Endothelial cell of umbilical vein (primary cell): ENCODE measurements around the gene MMS22L. TPM values are rescaled to one million over a fixed set of nuclear protein-coding genes. Genes with fewer than 3 reads are reported as not detected.

ENCODE experiments used
- BruUV-seq: library from RNA; stranded (reverse); fragments of 400-500 nt; replicated peaks from 2 replicates; lab custom pipeline; 2021; lab: Mats Ljungman, UMichigan
- CTCF ChIA-PET: fragments of 300-600, 350-600 bp; sonication (Branson Sonifier 250); formaldehyde crosslinking; loops from one replicate; lab custom pipeline; 2021; ENCODE audit warnings: antibody characterized with exemption, inconsistent platforms; lab: Charles Lee
- POLR2A ChIA-PET: fragments of 300-600, 350-600 bp; sonication (Branson Sonifier 250); formaldehyde crosslinking; loops from one replicate; lab custom pipeline; 2021; ENCODE audit warnings: antibody characterized with exemption, inconsistent platforms; lab: Charles Lee
- DNase-seq: peaks from one replicate; pipeline ENCODE4 v3.0.0-alpha.2; 2011; ENCODE audit warnings: low read depth, low spot score
- FAIRE-seq: peaks from 2 replicates; lab custom pipeline; 2011; peaks lifted over from hg19 to GRCh38; lab: Jason Lieb, UNC
- H2AFZ ChIP-seq: 2 replicates; pipeline ENCODE4 v1.6.0; 2012; ENCODE audit warnings: low read depth, low read length, control low read depth, inconsistent platforms
- H3K27ac ChIP-seq: 2 replicates; pipeline ENCODE4 v1.5.1; 2011; ENCODE audit warnings: low read depth, mild to moderate bottlenecking, control low read depth, low read length, moderate library complexity; ENCODE audit not compliant: insufficient read depth
- H3K27me3 ChIP-seq, 2 experiments: 2 replicates each; pipeline versions ENCODE4 v1.6.0 to v1.6.1; 2011; ENCODE audit warnings: low read length in 2 of 2, mixed read lengths in 1 of 2; ENCODE audit not compliant: control insufficient read depth in 2 of 2, insufficient read depth in 2 of 2
- H3K36me3 ChIP-seq, 2 experiments: 2 replicates in 1 of 2; 3 replicates in 1 of 2; pipeline ENCODE4 v1.5.1; 2011; ENCODE audit warnings: low read length in 2 of 2, mild to moderate bottlenecking in 1 of 2, moderate library complexity in 1 of 2; ENCODE audit not compliant: control insufficient read depth in 2 of 2, insufficient read depth in 2 of 2; ENCODE audit errors: extremely low read depth in 1 of 2
- H3K4me1 ChIP-seq: 3 replicates; pipeline ENCODE4 v1.5.1; 2011; ENCODE audit warnings: mild to moderate bottlenecking, low read length; ENCODE audit not compliant: control insufficient read depth, insufficient read depth; ENCODE audit errors: extremely low read depth
- H3K4me2 ChIP-seq: 2 replicates; pipeline ENCODE4 v1.6.1; 2011; ENCODE audit warnings: low read length, control low read depth, mixed read lengths; ENCODE audit not compliant: insufficient read depth
- H3K4me3 ChIP-seq, 3 experiments: fragments of 200-600 bp in 1 of 3; sonication (generic), shearing (Covaris generic) in 1 of 3; replicated peaks in 1 of 3; 2 replicates each; pipeline ENCODE4 v1.5.1; 2011 to 2016; ENCODE audit warnings: control low read depth in 3 of 3, low read length in 3 of 3, mild to moderate bottlenecking in 2 of 3, inconsistent platforms in 1 of 3, low read depth in 1 of 3, moderate library complexity in 1 of 3; ENCODE audit not compliant: insufficient read depth in 1 of 3
- H3K79me2 ChIP-seq: 2 replicates; pipeline ENCODE4 v1.6.0; 2012; ENCODE audit warnings: low read length, inconsistent platforms; ENCODE audit not compliant: control insufficient read depth, insufficient read depth
- H3K9ac ChIP-seq: replicated peaks from 2 replicates; pipeline ENCODE3; 2011; ENCODE audit warnings: low read length, control low read depth; ENCODE audit not compliant: insufficient read depth; ENCODE audit errors: extremely low read depth
- H3K9me1 ChIP-seq: replicated peaks from 3 replicates; pipeline ENCODE4 v1.6.0; 2011; ENCODE audit warnings: mild to moderate bottlenecking, low read length; ENCODE audit not compliant: control insufficient read depth, insufficient read depth; ENCODE audit errors: extremely low read depth
- H3K9me3 ChIP-seq: replicated peaks from 2 replicates; pipeline ENCODE4 v1.5.1; 2012; ENCODE audit warnings: low read length, inconsistent platforms; ENCODE audit not compliant: control insufficient read depth, insufficient read depth
- H4K20me1 ChIP-seq: replicated peaks from 2 replicates; pipeline ENCODE3; 2011; ENCODE audit warnings: mild to moderate bottlenecking, low read length; ENCODE audit not compliant: control insufficient read depth, insufficient read depth; ENCODE audit errors: extremely low read depth
- EZH2 ChIP-seq: IDR thresholded peaks from 2 replicates; pipeline ENCODE4 v1.6.1; 2012; ENCODE audit warnings: borderline replicate concordance, low read depth, mild to moderate bottlenecking, moderate library complexity, low read length, inconsistent platforms; ENCODE audit not compliant: severe bottlenecking
- FOS ChIP-seq: IDR thresholded peaks from 2 replicates; pipeline ENCODE4 v1.6.1; 2011; ENCODE audit warnings: mild to moderate bottlenecking, low read length, moderate library complexity, borderline replicate concordance; ENCODE audit not compliant: insufficient read depth
- GATA2 ChIP-seq: IDR thresholded peaks from 2 replicates; pipeline ENCODE4 v1.7.0; 2011; ENCODE audit warnings: low read depth, mild to moderate bottlenecking, moderate library complexity, mixed read lengths, low read length; ENCODE audit not compliant: insufficient read length, insufficient read depth
- JUN ChIP-seq: IDR thresholded peaks from 2 replicates; pipeline ENCODE4 v1.6.1; 2011; ENCODE audit warnings: borderline replicate concordance, low read depth; ENCODE audit not compliant: insufficient read length, insufficient read depth
- MYC ChIP-seq: IDR thresholded peaks from one replicate; pipeline ENCODE4 v1.6.1; 2011; ENCODE audit warnings: mild to moderate bottlenecking, low read depth, low read length
- POLR2A ChIP-seq: IDR thresholded peaks from 2 replicates; pipeline ENCODE4 v1.6.1; 2012; ENCODE audit warnings: low read depth, mild to moderate bottlenecking, control low read depth, low read length
- POLR2AphosphoS5 ChIP-seq: IDR thresholded peaks from 2 replicates; pipeline ENCODE4 v1.6.1; 2012; ENCODE audit warnings: low read depth, mild to moderate bottlenecking, control low read depth, low read length, moderate library complexity; ENCODE audit not compliant: insufficient read depth
- dilution Hi-C: fragments of 300-500 bp; cut with MboI; formaldehyde crosslinking; loops from one replicate; pipeline ENCODE4 v1.15.0; 2019; ENCODE audit warnings: low sequenced_read_pairs; ENCODE audit not compliant: extremely low pct_ligation_motif_present
- intact Hi-C: fragments of 100-400 bp; cut with micrococcal nuclease; formaldehyde crosslinking; loops from one replicate; pipeline ENCODE4 v1.10.0; 2022
- polyA plus RNA-seq, 4 experiments: library from polyadenylated mRNA; depleted of rRNA in 3 of 4; stranded (reverse) in 3 of 4; unstranded in 1 of 4; fragments of >200 nt; gene quantifications; 2 replicates each; pipeline versions ENCODE4 v1.2.1 to v1.2.3, GENCODE V29; 2011 to 2012; ENCODE audit warnings: missing spikeins in 1 of 4
- total RNA-seq: library from RNA; stranded (reverse); gene quantifications from 2 replicates; pipeline ENCODE4 v1.2.3, GENCODE V29; 2021
- TF ChIP-seq, protein P1 (sequence below), 2 donors: IDR thresholded peaks; 1 replicate in 1 of 2; 2 replicates in 1 of 2; pipeline ENCODE4 v1.5.1; 2011; ENCODE audit warnings: low read length in 2 of 2, mild to moderate bottlenecking in 2 of 2, moderate library complexity in 2 of 2, control low read depth in 1 of 2, inconsistent platforms in 1 of 2, low read depth in 1 of 2; ENCODE audit not compliant: insufficient read depth in 1 of 2; ENCODE audit errors: extremely low read depth in 1 of 2
- TF ChIP-seq, protein P2 (sequence below): IDR thresholded peaks from 2 replicates; pipeline ENCODE4 v1.6.1; 2011; ENCODE audit not compliant: insufficient read depth, insufficient read length

MMS22L gene
- total and polyA plus RNA-seq, 2 donors (not counting 3 experiments of a cell fraction or from before 2014, with no cell fraction given): 5.5 to 19.3 TPM

DNA sequence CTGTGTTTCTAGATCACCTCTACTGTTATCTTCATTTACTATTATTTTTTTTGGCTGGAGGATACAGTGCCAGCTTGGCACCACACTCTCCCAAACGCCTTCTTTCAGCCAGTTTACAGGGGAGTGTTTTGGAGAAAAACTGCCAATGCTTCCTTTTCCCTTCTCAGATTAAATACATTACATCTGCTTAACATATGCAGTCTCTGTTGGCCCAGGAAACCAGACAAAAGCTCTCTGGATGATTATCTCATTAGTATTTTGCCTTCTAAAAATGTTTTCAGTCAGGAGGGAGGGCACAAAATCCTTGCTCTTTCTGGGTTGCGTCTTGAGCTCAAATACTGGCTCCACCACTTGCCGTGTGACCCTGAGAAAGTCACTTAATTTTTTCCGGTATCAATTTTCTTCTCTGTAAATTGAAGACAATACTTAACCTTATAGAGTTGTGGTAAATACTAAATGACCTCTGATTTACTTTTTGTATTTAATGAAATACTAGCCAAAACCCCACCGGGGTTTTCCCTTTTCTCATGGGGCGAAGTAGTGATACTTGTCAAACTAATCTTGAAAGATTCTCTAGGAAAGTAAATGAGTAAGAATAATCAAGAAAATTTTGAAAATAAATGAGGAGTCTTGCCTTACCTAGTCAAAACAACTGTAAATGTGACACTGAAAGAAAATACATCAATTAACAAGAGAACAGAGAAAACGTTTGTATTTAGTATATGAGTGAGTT, 146.2 kb downstream of the MMS22L start:
- Histone ChIP-seq H3K27ac (no peak overlapping the region), H3K9me3 (no peaks in the 10 kb centered on the region), H3K4me1 (no peaks in the 10 kb centered on the region), H3K36me3 (no peaks in the 10 kb centered on the region), H3K27me3 (no peaks in the 10 kb centered on the region), H3K79me2 (no peaks in the 10 kb centered on the region), H3K9me1 (no peaks in the 10 kb centered on the region), H3K9ac (no peak overlapping the region), H3K4me3 (no peak overlapping the region), H4K20me1 (no peaks in the 10 kb centered on the region), H3K4me2 (no peak overlapping the region), H2AFZ (no peak overlapping the region)
- ChIA-PET POLR2A (no interaction called here), CTCF (no interaction called here)
- no peak for DNase-seq
- FAIRE-seq: no peak
- no TSS peak for BruUV-seq
- TF ChIP-seq JUN: no peak
- no peak for TF ChIP-seq EZH2
- no peak for TF ChIP-seq GATA2
- TF ChIP-seq POLR2A: no peak
- TF ChIP-seq, protein P1, sequence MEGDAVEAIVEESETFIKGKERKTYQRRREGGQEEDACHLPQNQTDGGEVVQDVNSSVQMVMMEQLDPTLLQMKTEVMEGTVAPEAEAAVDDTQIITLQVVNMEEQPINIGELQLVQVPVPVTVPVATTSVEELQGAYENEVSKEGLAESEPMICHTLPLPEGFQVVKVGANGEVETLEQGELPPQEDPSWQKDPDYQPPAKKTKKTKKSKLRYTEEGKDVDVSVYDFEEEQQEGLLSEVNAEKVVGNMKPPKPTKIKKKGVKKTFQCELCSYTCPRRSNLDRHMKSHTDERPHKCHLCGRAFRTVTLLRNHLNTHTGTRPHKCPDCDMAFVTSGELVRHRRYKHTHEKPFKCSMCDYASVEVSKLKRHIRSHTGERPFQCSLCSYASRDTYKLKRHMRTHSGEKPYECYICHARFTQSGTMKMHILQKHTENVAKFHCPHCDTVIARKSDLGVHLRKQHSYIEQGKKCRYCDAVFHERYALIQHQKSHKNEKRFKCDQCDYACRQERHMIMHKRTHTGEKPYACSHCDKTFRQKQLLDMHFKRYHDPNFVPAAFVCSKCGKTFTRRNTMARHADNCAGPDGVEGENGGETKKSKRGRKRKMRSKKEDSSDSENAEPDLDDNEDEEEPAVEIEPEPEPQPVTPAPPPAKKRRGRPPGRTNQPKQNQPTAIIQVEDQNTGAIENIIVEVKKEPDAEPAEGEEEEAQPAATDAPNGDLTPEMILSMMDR (IDR thresholded peaks at IDR 0.05; ENCODE audit: extremely low read depth in 1 of 2, insufficient read depth in 1 of 2, low read depth in 1 of 2, low read length in 2 of 2): no peak
- no peak for TF ChIP-seq FOS
- TF ChIP-seq, protein P2, sequence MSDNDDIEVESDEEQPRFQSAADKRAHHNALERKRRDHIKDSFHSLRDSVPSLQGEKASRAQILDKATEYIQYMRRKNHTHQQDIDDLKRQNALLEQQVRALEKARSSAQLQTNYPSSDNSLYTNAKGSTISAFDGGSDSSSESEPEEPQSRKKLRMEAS: no peak
- TF ChIP-seq POLR2AphosphoS5: no peak
- TF ChIP-seq MYC: no peak
- intact Hi-C loops (no loop called here), dilution Hi-C loops (no loop called here)
